NCI-H1694 (cell line): ENCODE results near the gene REPS1.
"Not testable (repeated sequence)": the region's sequence is repeated elsewhere in the genome, so short reads cannot be mapped to it uniquely, and the experiment has no call there.

Experiments used
- DNase-seq: peaks from one replicate; lab custom pipeline; 2025; lab: John Stamatoyannopoulos, UW

Gene REPS1

DNA sequence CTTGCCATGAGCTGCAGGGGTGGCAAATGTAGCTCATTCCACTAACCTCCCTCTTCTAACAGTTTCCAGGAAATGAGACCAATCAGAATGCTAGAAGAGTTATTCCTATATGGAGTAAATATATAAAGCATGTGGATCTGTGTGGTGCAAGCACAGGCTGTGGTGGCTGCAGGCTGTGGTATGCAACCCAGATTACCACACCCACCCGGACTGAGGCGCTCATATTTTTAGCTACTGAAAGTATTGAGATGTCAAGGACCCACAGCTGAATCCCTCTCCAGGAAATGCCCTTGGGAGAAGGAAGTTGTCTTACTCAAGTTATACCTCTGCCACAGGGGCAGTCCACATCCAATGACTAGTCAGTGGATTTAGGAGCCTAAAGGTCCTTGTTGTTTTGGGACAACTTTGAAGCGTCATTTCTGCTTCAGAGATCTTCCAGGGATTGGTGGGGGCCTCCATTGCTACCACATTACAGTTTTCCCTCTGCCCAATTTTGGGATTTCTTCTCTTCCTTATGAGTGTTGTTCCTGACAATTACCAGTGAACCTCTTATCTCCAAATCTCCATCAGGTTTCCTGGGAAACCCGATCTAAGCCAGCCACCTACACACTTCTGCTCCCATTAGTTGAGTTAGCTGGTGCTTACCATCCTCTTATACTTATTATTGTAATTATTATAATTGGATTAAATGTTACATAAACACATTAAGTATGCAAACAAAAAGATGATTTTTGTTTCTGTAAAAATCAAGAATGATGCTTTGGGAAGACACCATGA, 12.1 kb upstream of the REPS1 start:
- no peak for DNase-seq

DNA sequence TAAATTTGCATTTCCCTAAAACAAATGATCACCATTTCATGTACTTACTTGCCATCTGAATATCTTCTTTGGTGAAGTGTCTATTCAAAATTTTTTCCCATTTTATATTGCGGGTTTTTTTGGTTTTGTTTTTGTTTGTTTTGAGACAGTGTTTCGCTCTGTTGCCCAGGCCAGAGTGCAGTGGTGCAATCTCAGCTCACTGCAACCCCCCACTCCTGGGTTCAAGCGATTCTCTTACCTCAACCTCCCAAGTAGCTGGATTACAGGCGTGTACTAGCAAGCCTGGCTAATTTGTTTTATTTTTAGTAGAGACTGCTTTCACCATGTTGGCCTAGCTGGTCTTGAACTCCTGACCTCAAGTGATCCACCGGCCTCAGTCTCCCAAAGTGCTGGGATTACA, 9.1 kb upstream of the REPS1 start:
- no peak for DNase-seq

DNA sequence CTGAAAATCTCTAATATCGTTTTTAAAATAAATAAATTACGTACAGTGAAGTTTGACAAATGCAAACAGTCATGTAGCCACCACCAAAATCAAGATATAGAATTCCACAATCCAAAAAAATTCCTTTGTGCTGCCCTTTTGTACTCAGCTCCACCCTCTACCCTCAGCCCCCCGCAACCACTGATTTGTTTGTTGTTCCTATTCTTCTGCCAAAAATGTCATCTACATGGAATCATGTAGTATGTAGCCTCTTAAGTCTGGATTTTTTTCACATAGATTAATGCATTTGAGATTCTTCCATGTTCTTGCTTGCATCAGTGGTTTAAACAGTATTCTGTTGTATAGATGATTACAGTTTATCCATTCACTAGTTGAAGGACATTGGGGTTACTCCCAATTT, 8.5 kb upstream of the REPS1 start:
- no peak for DNase-seq

DNA sequence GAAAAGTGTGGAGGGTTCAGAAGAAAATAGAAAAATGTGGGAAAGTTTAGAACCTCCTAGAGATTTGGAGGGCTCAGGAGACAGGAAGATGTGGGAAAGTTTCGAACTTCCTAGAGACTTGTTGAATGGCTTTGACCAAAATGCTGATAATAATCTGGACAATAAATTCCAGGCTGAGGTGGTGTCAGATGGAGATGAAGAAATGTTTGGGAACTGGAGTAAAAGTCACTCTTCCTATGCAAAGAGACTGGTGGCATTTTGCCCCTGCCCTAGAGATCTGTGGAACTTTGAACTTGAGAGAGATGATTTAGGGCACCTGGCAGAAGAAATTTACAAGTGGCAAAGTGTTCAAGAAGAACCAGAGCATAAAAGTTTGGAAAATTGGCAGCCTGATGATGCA, 5.4 kb upstream of the REPS1 start:
- DNase-seq: not testable (repeated sequence)

DNA sequence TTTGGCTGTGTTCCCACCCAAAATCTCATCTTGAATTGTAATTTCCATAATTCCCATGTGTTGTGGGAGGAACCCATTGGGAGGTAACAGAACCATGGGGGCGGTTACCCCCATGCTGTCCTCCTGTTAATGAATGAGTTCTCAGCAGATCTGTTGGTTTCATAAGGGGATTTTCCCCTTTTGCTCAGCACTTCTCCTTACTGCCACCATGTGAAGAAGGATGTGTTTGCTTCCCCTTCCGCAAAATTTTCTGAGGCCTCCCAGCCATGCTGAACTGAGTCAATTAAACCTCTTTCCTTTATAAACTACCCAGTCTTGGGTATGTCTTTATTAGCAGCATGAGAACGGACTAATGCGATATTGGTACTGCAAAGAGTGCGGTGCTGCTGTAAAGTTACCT, 4.9 kb upstream of the REPS1 start:
- not testable (repeated sequence) for DNase-seq

DNA sequence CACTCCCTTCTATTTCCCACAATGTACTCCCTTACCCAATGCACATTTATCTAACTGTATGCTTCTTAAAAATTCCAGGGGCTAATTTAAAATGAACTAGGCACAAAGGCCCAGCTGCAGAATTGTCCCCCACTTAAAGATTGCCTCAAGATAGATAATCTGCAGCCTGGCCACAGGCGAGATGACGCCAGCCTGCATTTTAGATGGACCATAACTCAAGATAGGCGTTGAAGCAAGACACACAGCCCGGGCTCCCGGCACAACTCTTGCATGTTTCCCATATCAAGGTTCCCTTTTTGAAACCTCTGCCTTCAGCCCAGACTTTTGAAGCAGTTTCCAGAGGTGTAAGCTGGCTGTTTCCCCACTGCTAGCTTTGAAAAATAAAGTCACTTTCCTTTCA, 3.2 kb upstream of the REPS1 start:
- DNase-seq: no peak

DNA sequence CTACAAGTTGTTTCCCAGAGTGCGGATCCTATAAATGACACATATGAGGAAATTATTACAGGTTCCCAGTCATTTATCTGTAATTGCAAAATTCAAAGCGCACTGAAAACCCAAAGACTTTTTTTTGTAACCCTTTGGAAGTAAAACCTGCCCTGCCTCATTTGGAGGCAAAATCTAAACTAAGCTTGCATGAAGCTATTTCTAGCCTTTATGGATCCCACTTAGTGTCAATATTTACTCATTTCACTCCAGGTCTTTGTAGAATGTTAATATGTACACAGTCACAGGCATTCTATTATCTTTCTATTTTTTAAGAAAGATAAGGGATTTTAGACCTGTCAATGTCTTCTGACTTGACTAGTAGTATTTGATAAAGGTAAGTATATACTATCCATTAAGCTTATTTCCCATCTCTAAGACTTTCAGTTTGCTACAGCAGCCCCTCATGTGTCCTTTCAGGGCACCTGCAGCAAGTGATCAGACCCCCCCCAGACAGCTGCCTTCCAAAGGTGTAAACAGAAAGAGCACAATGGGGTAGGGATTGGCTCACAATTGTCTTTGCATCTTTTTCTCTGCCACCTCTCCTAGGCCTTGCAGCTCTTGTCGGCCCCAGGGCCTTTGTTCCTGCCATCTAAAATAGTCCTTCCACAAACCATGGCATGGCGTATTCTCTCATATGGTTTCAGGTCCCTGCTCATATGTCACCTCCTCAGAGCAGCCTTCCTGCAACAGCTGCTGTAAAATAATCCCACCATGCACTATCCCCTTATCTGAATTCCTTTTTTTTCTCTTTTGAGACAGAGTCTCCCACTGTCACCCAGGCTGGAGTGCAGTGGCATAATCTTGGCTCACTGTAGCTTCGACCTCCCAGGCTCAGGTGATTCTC, 1.3 kb upstream of the REPS1 start:
- no peak for DNase-seq

DNA sequence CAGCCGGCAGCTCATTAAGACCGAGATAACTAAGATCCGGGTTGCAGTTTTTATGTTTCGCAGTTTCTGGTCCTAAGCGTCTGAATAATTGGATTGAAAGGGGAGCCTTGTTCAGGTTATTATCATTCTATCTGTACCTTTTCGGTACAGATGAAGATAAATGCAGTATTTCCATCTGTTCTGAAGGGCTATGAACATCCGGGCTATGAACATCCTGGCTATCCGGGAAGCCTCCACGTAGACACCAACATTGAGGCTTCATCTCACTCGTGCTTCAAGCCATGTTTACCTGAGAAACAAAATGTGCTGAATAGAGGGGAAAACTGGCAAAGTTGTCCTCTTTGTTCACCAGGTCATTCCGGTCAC, 399 bp upstream of the REPS1 start:
- peak; percentile 79 for DNase-seq

DNA sequence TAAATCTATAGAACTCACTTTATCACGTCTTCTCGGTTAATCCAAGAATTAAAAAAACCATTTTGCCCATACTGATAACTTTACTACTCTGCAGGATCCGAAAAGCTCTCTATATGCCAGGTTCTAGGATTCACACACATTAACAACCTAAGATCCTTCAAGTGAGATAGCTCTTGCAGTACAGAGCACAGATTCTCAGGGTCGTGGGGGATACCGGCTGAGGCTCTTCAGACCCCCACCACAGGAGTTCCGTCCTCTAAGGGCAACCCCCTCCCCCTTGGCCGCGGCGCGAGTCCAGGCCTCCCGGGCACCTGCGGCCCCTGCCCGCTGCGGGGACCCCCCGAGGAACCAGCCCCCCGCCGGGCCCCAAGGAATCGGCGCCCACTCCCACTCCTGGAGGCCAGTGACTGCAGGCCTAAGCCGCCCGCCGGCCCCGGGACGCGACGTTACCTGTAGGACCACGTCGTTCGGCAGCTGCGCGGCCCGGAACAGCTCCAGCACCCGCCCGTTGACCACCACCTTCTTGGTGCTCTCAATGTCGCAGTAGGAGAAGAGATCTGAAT, 892 bp downstream of the REPS1 start:
- no peak for DNase-seq

DNA sequence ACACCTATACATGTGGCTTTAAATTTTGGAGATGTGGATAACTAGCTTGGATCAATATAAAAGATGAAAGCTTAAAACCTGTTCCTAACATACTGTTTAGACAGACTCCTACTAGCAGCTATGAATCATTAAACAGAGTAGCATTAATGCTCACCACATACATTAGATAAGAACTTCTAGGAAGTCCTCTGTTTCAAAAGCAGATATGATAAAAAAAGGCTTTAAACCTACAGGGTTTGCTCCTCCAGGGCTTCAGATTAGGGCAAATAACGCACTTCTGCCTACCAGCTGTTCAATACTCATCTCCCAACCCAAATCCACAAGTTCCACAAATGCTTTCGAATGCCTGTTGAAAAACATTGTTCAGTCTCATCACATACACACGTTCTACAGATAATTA, 1.5 kb downstream of the REPS1 start:
- DNase-seq: no peak

DNA sequence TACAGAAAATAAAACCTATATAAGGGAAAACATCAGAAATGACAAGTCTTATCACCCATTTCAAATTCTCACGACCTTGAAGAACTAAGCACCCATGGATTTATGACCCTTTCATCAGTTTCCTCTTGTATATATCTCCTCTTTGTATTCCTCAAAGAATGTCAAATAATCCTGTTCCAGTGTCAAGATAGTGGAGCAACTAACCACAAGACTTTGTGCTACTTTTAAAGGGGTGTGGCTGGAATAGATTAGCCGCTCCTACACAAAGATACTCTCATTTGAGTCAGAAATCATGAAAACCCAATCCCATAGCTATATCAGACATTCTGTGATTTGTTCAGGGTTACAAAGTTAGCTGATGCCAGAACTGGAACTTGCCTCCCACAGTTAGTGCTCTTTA, 6.6 kb downstream of the REPS1 start:
- DNase-seq: no peak

DNA sequence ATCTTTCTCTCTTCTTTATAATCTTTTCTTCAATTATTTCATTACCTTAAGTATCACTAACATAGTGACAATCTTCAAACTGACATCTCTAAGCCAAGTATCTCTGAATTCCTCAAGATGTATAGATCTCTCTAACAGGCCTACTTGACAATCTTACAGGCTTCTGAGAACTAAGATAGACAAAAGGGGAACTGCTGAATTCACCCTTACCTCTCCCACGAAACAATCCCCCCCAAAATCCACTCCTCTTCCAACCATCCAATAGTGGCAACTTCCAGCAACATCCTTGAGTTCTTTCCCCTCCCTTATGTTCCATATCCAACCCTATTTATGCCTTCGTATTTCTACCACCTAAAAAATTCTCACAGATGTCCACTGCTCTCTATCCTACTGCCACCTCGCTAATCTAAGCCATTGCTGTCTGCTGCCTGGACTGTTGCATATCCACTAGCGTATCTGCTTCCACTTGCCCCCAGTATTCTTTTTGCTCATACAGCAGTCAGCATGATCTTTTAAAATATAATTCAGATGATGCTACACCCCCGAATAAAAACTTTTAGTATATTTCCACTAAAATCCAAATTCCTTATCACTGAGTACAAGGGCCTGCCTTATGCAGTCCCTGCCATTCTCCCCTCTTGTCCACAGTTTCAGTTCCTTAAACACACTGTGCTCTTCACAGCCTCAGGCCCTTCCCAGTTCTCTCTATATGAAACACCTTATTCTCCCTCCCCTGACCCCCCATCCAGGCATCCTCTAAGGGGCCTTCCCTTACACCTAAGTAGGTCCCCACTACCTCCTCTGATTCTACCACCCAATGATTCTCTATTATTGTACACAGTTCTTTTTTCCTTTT, 8.0 kb downstream of the REPS1 start:
- DNase-seq: no peak

DNA sequence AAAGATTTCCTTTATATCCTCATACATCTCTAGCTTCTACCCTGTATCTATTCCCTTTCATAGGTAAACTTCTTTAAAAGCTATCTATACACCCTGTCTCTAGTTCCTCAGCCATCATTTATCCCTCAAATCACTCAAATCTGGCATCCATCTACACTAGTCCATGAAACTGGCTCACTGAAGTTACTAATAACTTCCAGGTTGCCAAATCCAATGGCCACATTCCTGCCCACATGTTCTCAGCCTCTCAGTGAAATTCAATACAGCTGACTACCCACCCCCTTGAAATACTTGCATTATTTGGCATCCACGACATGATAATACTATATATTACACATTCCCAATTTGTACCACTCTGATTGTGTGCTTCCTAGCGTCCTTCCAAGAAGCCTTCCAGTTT, 8.7 kb downstream of the REPS1 start:
- no peak for DNase-seq

DNA sequence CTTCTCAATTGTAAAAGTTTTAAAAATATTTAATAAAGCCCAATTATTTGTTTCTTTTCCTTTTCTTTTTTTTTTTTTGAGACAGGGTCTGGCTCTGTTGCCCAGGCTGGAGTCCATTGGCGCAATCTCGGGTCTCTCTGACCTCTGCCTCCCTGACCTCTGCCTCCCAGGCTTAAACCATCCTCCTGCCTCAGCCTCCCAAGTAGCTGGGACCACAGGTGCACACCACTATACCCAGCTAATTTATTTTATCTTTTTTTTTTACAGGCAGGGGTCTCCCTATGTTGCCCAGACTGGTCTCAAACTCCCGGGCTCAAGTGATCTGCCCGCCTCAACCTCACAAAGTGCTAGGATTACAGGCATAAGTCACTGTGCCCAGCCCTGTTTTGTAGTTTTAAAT, 9.8 kb downstream of the REPS1 start:
- no peak for DNase-seq

DNA sequence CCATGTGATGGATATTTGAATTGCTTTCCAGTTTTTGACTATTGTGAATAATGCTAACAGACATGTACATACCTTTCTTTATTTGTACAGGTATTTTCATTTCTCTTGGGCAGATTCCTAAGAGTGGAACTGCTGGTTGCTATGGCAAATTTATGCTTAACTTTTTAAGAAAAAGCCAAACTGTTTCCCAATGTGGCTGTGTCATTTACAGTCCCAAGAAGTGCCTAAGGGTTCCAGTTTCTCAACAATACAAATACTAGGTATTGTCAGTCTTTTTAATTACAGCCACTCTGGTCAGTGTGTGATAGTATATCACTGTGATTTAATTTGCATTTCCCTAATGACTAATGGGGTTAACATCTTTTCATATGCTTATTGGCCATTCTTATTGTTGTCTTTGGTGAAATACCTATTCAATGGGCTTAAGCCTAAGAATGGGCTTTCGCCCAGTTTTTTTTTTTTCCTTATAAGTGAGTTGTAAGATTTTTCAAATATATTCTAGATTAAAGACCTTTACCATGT, 10.3 kb downstream of the REPS1 start:
- no peak for DNase-seq

DNA sequence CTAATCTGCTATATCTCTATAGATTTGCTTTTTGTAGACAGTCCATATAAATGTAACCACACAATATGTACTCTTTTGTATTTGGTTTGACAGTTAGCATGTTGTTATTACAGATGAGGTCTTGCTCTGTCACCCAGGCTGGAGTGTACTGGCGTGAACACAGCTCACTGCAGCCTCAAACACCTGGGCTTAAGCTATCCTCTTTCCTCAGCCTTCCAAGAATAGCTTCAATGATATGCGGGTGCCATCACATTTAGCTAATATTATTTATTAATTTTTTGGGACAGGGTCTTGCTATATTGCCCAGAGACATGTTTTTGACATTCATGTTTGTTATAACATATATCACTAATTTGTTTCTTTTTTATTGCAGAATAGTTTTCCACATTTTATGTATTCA, 10.8 kb downstream of the REPS1 start:
- no peak for DNase-seq

DNA sequence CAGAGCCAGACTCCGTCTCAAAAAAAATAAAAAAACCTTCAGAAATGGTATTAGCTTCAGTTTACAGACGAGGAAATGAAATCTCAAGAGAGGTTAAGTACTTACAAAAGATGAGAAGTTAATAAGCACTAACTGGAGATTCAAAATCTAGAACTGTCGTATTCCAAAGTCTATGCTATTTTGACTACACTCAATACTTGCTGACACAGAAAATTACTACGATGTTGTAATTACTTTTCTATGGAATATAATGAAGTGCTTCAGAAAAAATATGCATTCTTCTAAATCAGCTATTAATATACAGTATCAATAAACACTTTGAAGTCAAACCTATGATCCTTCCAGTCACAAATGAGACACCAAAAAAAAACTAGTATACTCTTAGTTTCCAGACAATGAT, 12.2 kb downstream of the REPS1 start:
- DNase-seq: no peak

DNA sequence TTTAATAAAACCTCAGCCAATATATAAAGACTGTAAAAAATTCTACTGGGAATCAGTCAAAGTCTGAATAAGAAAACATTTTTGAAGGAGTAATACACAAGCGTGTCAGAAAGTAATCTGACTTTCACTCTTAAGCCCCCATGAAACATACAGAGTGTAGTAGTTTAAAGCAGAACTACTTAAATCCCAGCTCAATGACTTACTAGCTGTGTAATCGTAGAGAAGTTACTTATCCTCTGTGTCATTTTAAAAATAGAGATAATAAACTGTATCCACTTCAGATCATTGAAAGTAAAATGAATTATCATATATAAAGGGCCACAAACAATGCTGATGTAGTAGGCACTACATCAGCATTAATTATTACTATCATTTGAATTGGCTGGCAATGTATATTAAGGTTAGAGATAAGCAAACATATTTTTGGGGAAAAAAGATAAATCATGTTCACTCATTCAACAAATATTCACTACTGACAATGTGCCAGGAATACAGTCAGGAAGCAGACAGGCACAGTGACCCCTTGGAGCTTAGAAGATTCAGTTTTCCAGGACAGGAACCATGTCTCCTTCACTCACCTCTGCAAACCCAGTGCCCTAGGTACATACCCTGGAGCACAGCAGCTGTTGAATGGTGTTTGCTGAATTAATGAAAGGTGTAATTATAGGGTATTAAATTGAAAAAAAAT, 14.4 kb downstream of the REPS1 start:
- DNase-seq: no peak

DNA sequence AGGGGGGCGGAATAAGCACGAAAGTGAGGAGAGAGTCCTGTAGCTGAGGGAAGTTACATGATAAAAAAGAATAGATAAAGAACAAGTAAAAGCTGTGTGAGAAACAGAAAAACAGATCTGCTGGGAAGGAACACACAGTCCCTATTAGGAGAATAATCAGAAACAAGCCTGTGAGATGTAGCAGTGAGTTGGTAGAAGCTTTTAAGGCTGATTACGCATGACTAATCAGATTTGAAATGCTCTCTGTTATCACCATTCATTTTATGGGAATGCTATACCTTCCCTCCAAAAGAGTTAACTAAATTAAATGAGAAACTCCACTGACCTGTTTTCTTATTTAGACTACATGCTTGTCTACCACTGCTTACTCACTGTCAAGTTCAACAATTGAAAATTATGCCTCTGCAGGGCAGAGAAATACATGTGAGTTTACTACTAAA, 15.8 kb downstream of the REPS1 start:
- no peak for DNase-seq

DNA sequence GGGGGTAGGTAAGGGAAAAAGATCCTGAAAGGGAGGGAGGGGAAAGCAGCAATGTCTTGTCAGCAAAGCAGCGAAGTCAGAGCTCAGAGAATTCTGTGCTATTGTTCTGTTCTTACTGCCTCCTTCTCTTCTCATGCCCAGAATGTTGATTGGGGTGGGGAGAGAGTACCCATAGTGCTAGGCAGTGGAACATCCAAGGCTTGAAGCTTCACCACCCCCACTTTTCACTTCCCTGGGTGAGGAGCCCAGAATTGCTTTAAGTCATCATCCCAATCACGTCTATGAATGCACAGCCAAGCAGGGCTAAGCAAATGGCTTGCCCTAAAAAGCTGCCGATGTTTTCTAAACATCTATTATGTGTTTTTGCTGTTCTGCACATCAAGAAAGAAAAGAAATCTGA, 16.5 kb downstream of the REPS1 start:
- DNase-seq: no peak

DNA sequence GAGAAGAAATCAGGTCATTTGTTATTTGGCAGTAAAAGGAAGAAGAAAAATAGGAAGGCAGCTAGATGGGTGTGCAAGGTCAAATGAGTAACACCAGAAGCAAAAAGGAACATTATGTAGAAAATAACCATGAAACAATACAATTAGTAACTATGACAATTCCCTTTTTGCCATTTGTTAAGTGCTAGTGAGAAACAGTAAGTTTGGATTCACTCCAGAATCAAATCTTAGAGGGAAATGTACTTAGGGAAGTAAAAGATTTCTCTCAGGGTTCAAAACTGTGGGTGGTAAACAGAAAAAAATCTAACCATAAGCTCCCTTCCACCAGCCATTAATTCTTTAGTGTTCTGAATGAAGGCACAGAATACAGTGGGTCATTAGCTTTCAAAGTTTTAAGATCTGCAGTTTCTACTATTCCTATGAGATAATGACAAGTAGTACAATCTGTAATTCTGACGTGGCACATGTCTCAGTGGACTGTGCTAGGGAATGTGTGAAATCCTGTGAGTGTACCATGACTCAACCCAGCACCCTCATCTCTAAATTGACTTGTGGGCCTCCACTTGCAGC, 17.1 kb downstream of the REPS1 start:
- DNase-seq: no peak
